ENCODE measurements around the gene EBPL. TPM values are rescaled to one million over a fixed set of nuclear protein-coding genes. Genes with fewer than 3 reads are reported as not detected.
"Not testable (repeated sequence)": the region's sequence is repeated elsewhere in the genome, so short reads cannot be mapped to it uniquely, and the experiment has no call there.

The EBPL gene
- polyA plus RNA-seq, 3 donors, result 10.2 to 29.4 (median 27.3) TPM

DNA sequence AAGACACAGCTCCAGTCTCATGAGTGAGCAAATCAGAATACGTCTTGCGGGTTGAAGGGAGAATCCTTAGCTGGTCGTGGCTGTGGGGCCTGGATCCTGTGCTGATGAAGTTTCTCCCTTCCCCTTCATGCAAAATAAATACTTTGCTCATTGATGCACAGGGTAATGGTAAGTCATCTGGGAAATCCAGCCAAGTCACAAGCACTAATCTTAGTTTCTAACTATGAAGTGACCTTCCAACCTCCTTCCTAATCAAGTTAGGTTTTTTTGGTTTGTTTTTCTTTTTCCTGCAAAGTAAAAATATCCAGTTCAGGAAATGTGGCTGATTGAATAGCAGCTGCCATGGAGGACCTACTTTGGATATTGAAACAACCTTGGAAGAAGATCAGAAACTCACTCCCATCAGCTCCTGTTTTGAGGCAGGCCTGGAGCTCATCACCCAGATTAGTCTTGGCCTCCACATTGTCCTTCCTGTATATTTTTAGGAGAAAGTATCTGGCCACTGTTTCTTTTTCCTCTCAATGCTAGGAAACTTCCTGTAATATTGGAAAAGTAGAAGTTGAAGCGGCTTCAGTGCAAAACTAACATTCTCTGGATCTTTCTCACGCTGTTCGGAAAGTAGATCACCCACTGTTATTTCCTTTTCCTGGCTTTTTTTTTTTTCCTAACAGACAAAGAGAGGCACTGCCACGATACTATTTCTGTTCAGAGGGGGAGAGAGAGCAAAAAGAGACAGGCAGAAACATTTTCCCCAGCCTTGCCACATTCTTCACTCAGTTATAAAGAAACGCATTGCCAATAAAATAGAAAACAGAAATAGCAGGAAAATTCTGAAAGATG, 75.2 kb downstream of the EBPL start:
- Mint-ChIP-seq H3K9me3 (peaks cover 0 to 11% (median 3%) of the 10 kb centered on the region in 7 donors), H3K27ac (no peak overlapping the region), H3K4me1 (peaks cover 13% of the 10 kb centered on the region), H3K27me3 (ENCODE audit: low read depth in 3 of 3) (peaks cover 0 to 6% (median 0%) of the 10 kb centered on the region in 3 donors), H3K36me3 (no peaks in the 10 kb centered on the region), H3K4me3 (no peak overlapping the region)
- intact Hi-C loops (cut with micrococcal nuclease), result no loop called here
- no peaks in the 10 kb centered on the region for H3K36me3 ChIP-seq (replicated peaks in 1 of 2; ENCODE audit: control insufficient read depth in 1 of 2, insufficient read depth in 2 of 2, low read length in 2 of 2)
- no peaks in the 10 kb centered on the region for H3K79me2 ChIP-seq (ENCODE audit: insufficient read depth, low read length)
- peaks cover 0 to 4% of the 10 kb centered on the region in 2 donors for H3K9me3 ChIP-seq (replicated peaks in 1 of 2; ENCODE audit: control insufficient read depth in 1 of 2, insufficient read depth in 1 of 2, low read length in 2 of 2)
- no peaks in the 10 kb centered on the region for H4K20me1 ChIP-seq (ENCODE audit: insufficient read depth, low read length)
- WGBS (ENCODE audit: insufficient coverage), result no CpG with 5 or more reads among the region's 8 CpGs
- TF ChIP-seq CTCF (IDR thresholded peaks at IDR 0.05), result no peak
- peaks cover 0 to 6% of the 10 kb centered on the region in 2 donors for H3K4me1 ChIP-seq (ENCODE audit: control insufficient read depth in 1 of 2, insufficient read depth in 2 of 2, low read length in 2 of 2)
- DNase-seq, result no peak
- peak overlapping the region; percentile 81 for H2AFZ ChIP-seq (ENCODE audit: insufficient read depth, low read depth, low read length, poor library complexity, severe bottlenecking)
- H3K27ac ChIP-seq (ENCODE audit: low read depth in 1 of 2, low read length in 2 of 2), result no peak overlapping the region
- no peak overlapping the region for H3K4me3 ChIP-seq (replicated peaks in 1 of 3; ENCODE audit: low read depth in 2 of 3, low read length in 3 of 3)
- no peaks in the 10 kb centered on the region for H3K27me3 ChIP-seq (ENCODE audit: control insufficient read depth in 2 of 2, insufficient read depth in 2 of 2, low read length in 2 of 2)
- no peak overlapping the region for H3K9ac ChIP-seq (ENCODE audit: insufficient read depth, low read length, poor library complexity, severe bottlenecking)
- no peak overlapping the region for H3K4me2 ChIP-seq (replicated peaks; ENCODE audit: extremely low read depth, low read length, poor library complexity, severe bottlenecking)

GRCh38 chr13:49612042-49612441, 79.2 kb downstream of the EBPL start:
- H3K27me3 ChIP-seq (ENCODE audit: control insufficient read depth in 2 of 2, insufficient read depth in 2 of 2, low read length in 2 of 2); DNase-seq; H3K4me3 Mint-ChIP-seq; H3K79me2 ChIP-seq (ENCODE audit: insufficient read depth, low read length); H3K27ac Mint-ChIP-seq; H2AFZ ChIP-seq (ENCODE audit: insufficient read depth, low read depth, low read length, poor library complexity, severe bottlenecking); H3K9ac ChIP-seq (ENCODE audit: insufficient read depth, low read length, poor library complexity, severe bottlenecking); H3K36me3 ChIP-seq (replicated peaks in 1 of 2; ENCODE audit: control insufficient read depth in 1 of 2, insufficient read depth in 2 of 2, low read length in 2 of 2); H4K20me1 ChIP-seq (ENCODE audit: insufficient read depth, low read length); H3K27me3 Mint-ChIP-seq (ENCODE audit: low read depth in 3 of 3); intact Hi-C loops (cut with micrococcal nuclease); H3K36me3 Mint-ChIP-seq; H3K4me2 ChIP-seq (replicated peaks; ENCODE audit: extremely low read depth, low read length, poor library complexity, severe bottlenecking); H3K9me3 ChIP-seq (replicated peaks in 1 of 2; ENCODE audit: control insufficient read depth in 1 of 2, insufficient read depth in 1 of 2, low read length in 2 of 2); H3K27ac ChIP-seq (ENCODE audit: low read depth in 1 of 2, low read length in 2 of 2); H3K4me3 ChIP-seq (replicated peaks in 1 of 3; ENCODE audit: low read depth in 2 of 3, low read length in 3 of 3): not testable (repeated sequence)
- H3K4me1 ChIP-seq (ENCODE audit: control insufficient read depth in 1 of 2, insufficient read depth in 2 of 2, low read length in 2 of 2), result peaks cover 6 to 11% of the 10 kb centered on the region in 2 donors
- Mint-ChIP-seq H3K4me1 (peaks cover 17% of the 10 kb centered on the region), H3K9me3 (peaks cover 0 to 11% (median 3%) of the 10 kb centered on the region in 7 donors)
- 92% methylated on average over 2 of the region's 3 CpGs for WGBS (ENCODE audit: insufficient coverage)

Other genes with a start within 250 kb of the EBPL start
- gene CAB39L, start 247.4 kb downstream of the EBPL start, polyA plus RNA-seq, result 1 to 10 TPM; 1.9 to 5.1 (median 2.7) TPM
- 1 to 10 TPM; 4.8 to 6.8 (median 6.4) TPM for gene SETDB2, start 247.2 kb downstream of the EBPL start, polyA plus RNA-seq
- gene PHF11, start 195.5 kb downstream of the EBPL start, polyA plus RNA-seq, result 10 to 100 TPM; 63.4 to 68.8 (median 68.4) TPM
- gene RCBTB1, start 105.9 kb downstream of the EBPL start, polyA plus RNA-seq, result 10 to 100 TPM in 2 of 3 donors, 1 to 10 TPM in 1; 9.8 to 19.4 (median 13.2) TPM
- gene ARL11, start 63.0 kb downstream of the EBPL start, polyA plus RNA-seq, result 10 to 100 TPM; 12.8 to 19.2 (median 15.2) TPM
- 10 to 100 TPM; 11.5 to 15.3 (median 12.8) TPM for gene KPNA3, start 101.2 kb upstream of the EBPL start, polyA plus RNA-seq
- 1 to 10 TPM; 1.1 to 2.3 (median 1.2) TPM for gene SPRYD7, start 244.9 kb upstream of the EBPL start, polyA plus RNA-seq

All from CD14-positive monocyte (primary cell).